ENCODE measurements around the gene KCNQ5. TPM values are rescaled to one million over a fixed set of nuclear protein-coding genes. Genes with fewer than 3 reads are reported as not detected.

Gene KCNQ5
- total and polyA plus RNA-seq, 10 of the 15 experiments (the other 5 are each of a cell fraction or from before 2014, with no cell fraction given), result 0.60 to 16.2 (median 3.2) TPM

- TF ChIP-seq, protein P1, sequence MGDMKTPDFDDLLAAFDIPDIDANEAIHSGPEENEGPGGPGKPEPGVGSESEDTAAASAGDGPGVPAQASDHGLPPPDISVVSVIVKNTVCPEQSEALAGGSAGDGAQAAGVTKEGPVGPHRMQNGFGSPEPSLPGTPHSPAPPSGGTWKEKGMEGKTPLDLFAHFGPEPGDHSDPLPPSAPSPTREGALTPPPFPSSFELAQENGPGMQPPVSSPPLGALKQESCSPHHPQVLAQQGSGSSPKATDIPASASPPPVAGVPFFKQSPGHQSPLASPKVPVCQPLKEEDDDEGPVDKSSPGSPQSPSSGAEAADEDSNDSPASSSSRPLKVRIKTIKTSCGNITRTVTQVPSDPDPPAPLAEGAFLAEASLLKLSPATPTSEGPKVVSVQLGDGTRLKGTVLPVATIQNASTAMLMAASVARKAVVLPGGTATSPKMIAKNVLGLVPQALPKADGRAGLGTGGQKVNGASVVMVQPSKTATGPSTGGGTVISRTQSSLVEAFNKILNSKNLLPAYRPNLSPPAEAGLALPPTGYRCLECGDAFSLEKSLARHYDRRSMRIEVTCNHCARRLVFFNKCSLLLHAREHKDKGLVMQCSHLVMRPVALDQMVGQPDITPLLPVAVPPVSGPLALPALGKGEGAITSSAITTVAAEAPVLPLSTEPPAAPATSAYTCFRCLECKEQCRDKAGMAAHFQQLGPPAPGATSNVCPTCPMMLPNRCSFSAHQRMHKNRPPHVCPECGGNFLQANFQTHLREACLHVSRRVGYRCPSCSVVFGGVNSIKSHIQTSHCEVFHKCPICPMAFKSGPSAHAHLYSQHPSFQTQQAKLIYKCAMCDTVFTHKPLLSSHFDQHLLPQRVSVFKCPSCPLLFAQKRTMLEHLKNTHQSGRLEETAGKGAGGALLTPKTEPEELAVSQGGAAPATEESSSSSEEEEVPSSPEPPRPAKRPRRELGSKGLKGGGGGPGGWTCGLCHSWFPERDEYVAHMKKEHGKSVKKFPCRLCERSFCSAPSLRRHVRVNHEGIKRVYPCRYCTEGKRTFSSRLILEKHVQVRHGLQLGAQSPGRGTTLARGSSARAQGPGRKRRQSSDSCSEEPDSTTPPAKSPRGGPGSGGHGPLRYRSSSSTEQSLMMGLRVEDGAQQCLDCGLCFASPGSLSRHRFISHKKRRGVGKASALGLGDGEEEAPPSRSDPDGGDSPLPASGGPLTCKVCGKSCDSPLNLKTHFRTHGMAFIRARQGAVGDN (IDR thresholded peaks at IDR 0.05), result peak; percentile 79
- no peak for TF ChIP-seq ETV6 (conservative IDR thresholded peaks at IDR 0.05 in 1 of 2, IDR thresholded peaks at IDR 0.05 in 1 of 2; ENCODE audit: borderline replicate concordance in 1 of 2, low read depth in 1 of 2)
- peak; percentile 94 for TF ChIP-seq MYC (IDR thresholded peaks at IDR 0.05; ENCODE audit: insufficient read depth, insufficient read length, insufficient replicate concordance, low read length, severe bottlenecking)
- TF ChIP-seq FOXK2 (IDR thresholded peaks at IDR 0.05), result no peak
- TF ChIP-seq ELK1 (IDR thresholded peaks at IDR 0.05; ENCODE audit: low read depth, low read length), result no peak
- no peak for TF ChIP-seq RFX5 (IDR thresholded peaks at IDR 0.05; ENCODE audit: low read depth, low read length)
Measured at GRCh38 chr6:72622094-72622940, 453 bp downstream of the KCNQ5 start (continued).

Measured in GM12878 (cell line).